Mesenchymal stem cell (in vitro differentiated cells and primary cell): ENCODE results near the gene COL23A1.

Experiments used
- DNase-seq: peaks from one replicate; pipeline ENCODE4 v3.0.0-alpha.2; 2013
- H2AFZ ChIP-seq: one replicate; pipeline ENCODE4 v1.6.1; 2013; ENCODE audit warnings: low read depth, mild to moderate bottlenecking, control low read depth, inconsistent platforms, low read length, moderate library complexity
- H2AK5ac ChIP-seq: 2 replicates; pipeline ENCODE4 v1.6.1; 2013; ENCODE audit warnings: low read length, moderate library complexity, mild to moderate bottlenecking, inconsistent platforms; ENCODE audit not compliant: severe bottlenecking
- H2BK120ac ChIP-seq: one replicate; pipeline ENCODE4 v1.6.1; 2013; ENCODE audit warnings: low read depth, mild to moderate bottlenecking, inconsistent platforms, low read length, moderate library complexity
- H2BK12ac ChIP-seq, 2 experiments: one replicate each; pipeline ENCODE4 v1.6.1; 2013; ENCODE audit warnings: inconsistent platforms in 2 of 2, low read length in 2 of 2, mild to moderate bottlenecking in 2 of 2, moderate library complexity in 2 of 2, control low read depth in 1 of 2
- H2BK15ac ChIP-seq: one replicate; pipeline ENCODE4 v1.6.1; 2013; ENCODE audit warnings: mild to moderate bottlenecking, low read depth, inconsistent platforms; ENCODE audit not compliant: poor library complexity, severe bottlenecking
- H2BK5ac ChIP-seq: 2 replicates; pipeline ENCODE4 v1.6.1; 2013; ENCODE audit warnings: low read depth, mild to moderate bottlenecking, low read length, control low read depth, inconsistent platforms; ENCODE audit not compliant: poor library complexity, severe bottlenecking
- H3K14ac ChIP-seq, 2 experiments: one replicate each; pipeline ENCODE4 v1.6.1; 2013; ENCODE audit warnings: inconsistent platforms in 2 of 2, low read length in 2 of 2, control low read depth in 1 of 2, mild to moderate bottlenecking in 1 of 2, moderate library complexity in 1 of 2
- H3K18ac ChIP-seq, 2 experiments: one replicate each; pipeline ENCODE4 v1.6.1; 2013; ENCODE audit warnings: inconsistent platforms in 2 of 2, low read length in 2 of 2, control low read depth in 1 of 2, low read depth in 1 of 2, mild to moderate bottlenecking in 1 of 2
- H3K23ac ChIP-seq, 2 experiments: one replicate each; pipeline ENCODE4 v1.6.1; 2013; ENCODE audit warnings: inconsistent platforms in 2 of 2, low read length in 2 of 2, mild to moderate bottlenecking in 2 of 2, moderate library complexity in 2 of 2, control low read depth in 1 of 2
- H3K27ac ChIP-seq: 2 replicates; pipeline ENCODE4 v1.5.1; 2013; ENCODE audit warnings: mild to moderate bottlenecking, moderate library complexity, low read length, control low read depth, inconsistent platforms; ENCODE audit not compliant: poor library complexity, severe bottlenecking
- H3K27me3 ChIP-seq, 2 experiments: 2 replicates each; pipeline versions ENCODE4 v1.6.1 to v1.7.0; 2013; ENCODE audit warnings: low read length in 2 of 2, mild to moderate bottlenecking in 2 of 2, moderate library complexity in 2 of 2, control low read depth in 1 of 2, inconsistent platforms in 1 of 2; ENCODE audit not compliant: control insufficient read depth in 1 of 2, insufficient read depth in 1 of 2
- H3K36me3 ChIP-seq, 2 experiments: 2 replicates each; pipeline versions ENCODE4 v1.6.1 to v1.7.0; 2013; ENCODE audit warnings: low read length in 2 of 2, control low read depth in 1 of 2, inconsistent platforms in 1 of 2, low read depth in 1 of 2, mild to moderate bottlenecking in 1 of 2; ENCODE audit not compliant: insufficient read depth in 2 of 2, control insufficient read depth in 1 of 2
- H3K4ac ChIP-seq, 2 experiments: one replicate each; pipeline ENCODE4 v1.6.1; 2013; ENCODE audit warnings: inconsistent platforms in 2 of 2, low read length in 2 of 2, mild to moderate bottlenecking in 2 of 2, moderate library complexity in 2 of 2, control low read depth in 1 of 2, low read depth in 1 of 2
- H3K4me1 ChIP-seq: 2 replicates; pipeline ENCODE4 v1.6.1; 2013; ENCODE audit warnings: low read depth, low read length, control low read depth; ENCODE audit not compliant: control insufficient read depth, insufficient read depth
- H3K4me2 ChIP-seq: 2 replicates; pipeline ENCODE4 v1.6.1; 2013; ENCODE audit warnings: low read length, mild to moderate bottlenecking, inconsistent platforms; ENCODE audit not compliant: poor library complexity, severe bottlenecking
- H3K4me3 ChIP-seq, 2 experiments: 2 replicates each; pipeline versions ENCODE4 v1.5.1 to v1.7.0; 2013; ENCODE audit warnings: low read length in 2 of 2, mild to moderate bottlenecking in 2 of 2, control low read depth in 1 of 2, low read depth in 1 of 2; ENCODE audit not compliant: insufficient read depth in 1 of 2
- H3K79me1 ChIP-seq: replicated peaks from 2 replicates; pipeline ENCODE4 v1.6.1; 2013; ENCODE audit warnings: mild to moderate bottlenecking, control low read depth, low read length, inconsistent platforms; ENCODE audit not compliant: poor library complexity, severe bottlenecking
- H3K9ac ChIP-seq: 2 replicates; pipeline ENCODE4 v1.7.0; 2013; ENCODE audit warnings: mild to moderate bottlenecking, low read length, moderate library complexity
- H3K9me3 ChIP-seq: 2 replicates; pipeline ENCODE4 v1.7.0; 2013; ENCODE audit warnings: mild to moderate bottlenecking, low read length; ENCODE audit not compliant: control insufficient read depth
- H4K8ac ChIP-seq: one replicate; pipeline ENCODE4 v1.6.1; 2013; ENCODE audit warnings: inconsistent platforms, mild to moderate bottlenecking, low read length, moderate library complexity
- H4K91ac ChIP-seq: one replicate; pipeline ENCODE4 v1.6.1; 2013; ENCODE audit warnings: mild to moderate bottlenecking, low read length, inconsistent platforms
- WGBS: methylation state at CpG from one replicate; pipeline ENCODE4 v1.1.7; 2013; ENCODE audit warnings: mixed read lengths; 5-methylcytosine and 5-hydroxymethylcytosine counted together

Gene COL23A1

GRCh38 chr5:178323541-178323865 lies 266.7 kb downstream of the COL23A1 start:
- H4K91ac ChIP-seq = no peak overlapping the region
- H3K14ac ChIP-seq = no peak overlapping the region
- 80% methylated on average over 6 of the region's 6 CpGs for WGBS
- peaks cover 0 to 41% of the 10 kb centered on the region in 2 experiments for H3K27me3 ChIP-seq
- H3K4ac ChIP-seq = no peak overlapping the region
- no peak overlapping the region for H3K4me2 ChIP-seq
- no peak overlapping the region for H2BK120ac ChIP-seq
- no peaks in the 10 kb centered on the region for H3K36me3 ChIP-seq
- no peak overlapping the region for H3K23ac ChIP-seq
- H4K8ac ChIP-seq = no peak overlapping the region
- H3K9ac ChIP-seq = no peak overlapping the region
- H2AFZ ChIP-seq = no peak overlapping the region
- H3K18ac ChIP-seq = no peak overlapping the region
- no peak for DNase-seq
- H3K9me3 ChIP-seq = no peaks in the 10 kb centered on the region
- no peaks in the 10 kb centered on the region for H3K4me1 ChIP-seq
- H3K27ac ChIP-seq = no peak overlapping the region
- H2AK5ac ChIP-seq = no peak overlapping the region
- no peak overlapping the region for H2BK12ac ChIP-seq
- no peak overlapping the region for H3K4me3 ChIP-seq
- no peak overlapping the region for H2BK5ac ChIP-seq
- H3K79me1 ChIP-seq = no peaks in the 10 kb centered on the region
- H2BK15ac ChIP-seq = no peak overlapping the region

- Histone ChIP-seq H2BK5ac (no peak overlapping the region), H2BK15ac (no peak overlapping the region), H2BK12ac (no peak overlapping the region), H3K18ac (no peak overlapping the region), H2BK120ac (no peak overlapping the region), H3K9ac (no peak overlapping the region), H2AFZ (no peak overlapping the region), H2AK5ac (no peak overlapping the region), H3K27ac (no peak overlapping the region), H3K4ac (no peak overlapping the region), H3K4me1 (no peaks in the 10 kb centered on the region), H3K4me3 (no peak overlapping the region), H3K9me3 (no peaks in the 10 kb centered on the region), H4K91ac (no peak overlapping the region), H4K8ac (no peak overlapping the region), H3K79me1 (no peaks in the 10 kb centered on the region), H3K23ac (no peak overlapping the region), H3K27me3 (peaks cover 0 to 36% of the 10 kb centered on the region in 2 experiments), H3K36me3 (no peaks in the 10 kb centered on the region), H3K14ac (no peak overlapping the region), H3K4me2 (no peak overlapping the region)
- WGBS = 89% methylated on average over 13 of the region's 14 CpGs
- no peak for DNase-seq
Observed at GRCh38 chr5:178322736-178323540, 267.3 kb downstream of the COL23A1 start.

GRCh38 chr5:178320281-178320855 lies 269.8 kb downstream of the COL23A1 start:
- Histone ChIP-seq H3K4me1 (no peaks in the 10 kb centered on the region), H3K14ac (no peak overlapping the region), H2BK15ac (no peak overlapping the region), H3K36me3 (no peaks in the 10 kb centered on the region), H2BK120ac (no peak overlapping the region), H3K4me3 (no peak overlapping the region), H2BK5ac (no peak overlapping the region), H2AK5ac (no peak overlapping the region), H3K23ac (no peak overlapping the region), H3K79me1 (no peaks in the 10 kb centered on the region), H3K4ac (no peak overlapping the region), H4K8ac (no peak overlapping the region), H2AFZ (no peak overlapping the region), H3K27ac (no peak overlapping the region), H3K18ac (no peak overlapping the region), H3K9ac (no peak overlapping the region), H3K9me3 (no peaks in the 10 kb centered on the region), H3K27me3 (peaks cover 0 to 14% of the 10 kb centered on the region in 2 experiments), H3K4me2 (no peak overlapping the region), H4K91ac (no peak overlapping the region), H2BK12ac (no peak overlapping the region)
- WGBS = 75% methylated on average over 18 of the region's 18 CpGs
- DNase-seq = no peak

DNA sequence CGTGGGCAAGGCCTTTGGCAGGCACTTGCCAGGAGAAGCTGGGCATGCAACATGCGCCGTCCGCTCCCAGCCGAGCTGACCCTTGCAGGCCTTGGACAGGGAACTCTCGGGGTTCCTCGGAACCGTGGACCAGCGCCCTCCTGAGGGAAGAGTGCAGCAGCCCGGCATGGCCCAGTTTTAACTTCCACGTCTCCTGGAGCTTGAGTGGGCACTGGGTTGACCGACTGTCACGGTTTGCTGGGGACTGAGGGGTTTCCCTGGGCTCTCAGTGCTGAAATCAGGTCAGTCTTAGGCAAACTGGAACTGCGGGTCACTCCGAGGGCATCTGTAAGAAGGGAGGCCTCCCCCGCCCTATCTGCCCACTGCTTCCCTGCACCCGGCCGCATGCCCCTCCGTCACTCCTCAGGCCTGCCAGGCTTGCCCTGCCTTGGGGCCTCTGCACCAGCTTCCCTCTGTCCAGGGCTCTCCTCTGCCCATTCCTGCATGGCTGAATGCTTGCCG lies 270.6 kb downstream of the COL23A1 start:
- Histone ChIP-seq H3K27me3 (peaks cover 0 to 8% of the 10 kb centered on the region in 2 experiments), H3K4me3 (no peak overlapping the region), H3K9ac (no peak overlapping the region), H4K91ac (no peak overlapping the region), H2AFZ (no peak overlapping the region), H3K79me1 (no peaks in the 10 kb centered on the region), H3K4me2 (no peak overlapping the region), H3K4ac (no peak overlapping the region), H3K18ac (no peak overlapping the region), H3K27ac (no peak overlapping the region), H3K14ac (no peak overlapping the region), H2BK12ac (no peak overlapping the region), H4K8ac (no peak overlapping the region), H3K36me3 (no peaks in the 10 kb centered on the region), H2BK120ac (no peak overlapping the region), H3K9me3 (no peaks in the 10 kb centered on the region), H3K4me1 (no peaks in the 10 kb centered on the region), H2BK15ac (no peak overlapping the region), H3K23ac (no peak overlapping the region), H2AK5ac (no peak overlapping the region), H2BK5ac (no peak overlapping the region)
- 89% methylated on average over 20 of the region's 20 CpGs for WGBS
- DNase-seq = no peak
